AG10803 (cell line): ENCODE measurements around the gene ANKRD26.

ENCODE experiments used
- DNase-seq: peaks from one replicate; pipeline ENCODE4 v3.0.0; 2010; ENCODE audit warnings: low read depth
- H3K4me3 ChIP-seq: 2 replicates; pipeline ENCODE4 v1.5.1; 2011; ENCODE audit warnings: mild to moderate bottlenecking, low read length, control low read depth
- TF ChIP-seq, protein P1 (sequence below): conservative IDR thresholded peaks from 2 replicates; pipeline ENCODE4 v1.5.1; 2011; ENCODE audit warnings: mild to moderate bottlenecking, low read length, control low read depth, inconsistent platforms

ANKRD26 gene

GRCh38 chr10:27020243-27020642 lies 80.1 kb downstream of the ANKRD26 start:
- TF ChIP-seq, protein P1, sequence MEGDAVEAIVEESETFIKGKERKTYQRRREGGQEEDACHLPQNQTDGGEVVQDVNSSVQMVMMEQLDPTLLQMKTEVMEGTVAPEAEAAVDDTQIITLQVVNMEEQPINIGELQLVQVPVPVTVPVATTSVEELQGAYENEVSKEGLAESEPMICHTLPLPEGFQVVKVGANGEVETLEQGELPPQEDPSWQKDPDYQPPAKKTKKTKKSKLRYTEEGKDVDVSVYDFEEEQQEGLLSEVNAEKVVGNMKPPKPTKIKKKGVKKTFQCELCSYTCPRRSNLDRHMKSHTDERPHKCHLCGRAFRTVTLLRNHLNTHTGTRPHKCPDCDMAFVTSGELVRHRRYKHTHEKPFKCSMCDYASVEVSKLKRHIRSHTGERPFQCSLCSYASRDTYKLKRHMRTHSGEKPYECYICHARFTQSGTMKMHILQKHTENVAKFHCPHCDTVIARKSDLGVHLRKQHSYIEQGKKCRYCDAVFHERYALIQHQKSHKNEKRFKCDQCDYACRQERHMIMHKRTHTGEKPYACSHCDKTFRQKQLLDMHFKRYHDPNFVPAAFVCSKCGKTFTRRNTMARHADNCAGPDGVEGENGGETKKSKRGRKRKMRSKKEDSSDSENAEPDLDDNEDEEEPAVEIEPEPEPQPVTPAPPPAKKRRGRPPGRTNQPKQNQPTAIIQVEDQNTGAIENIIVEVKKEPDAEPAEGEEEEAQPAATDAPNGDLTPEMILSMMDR: no peak
- H3K4me3 ChIP-seq: no peak overlapping the region
- DNase-seq: no peak

GRCh38 chr10:27019827-27020226 lies 80.5 kb downstream of the ANKRD26 start:
- TF ChIP-seq, protein P1: no peak
- no peak overlapping the region for H3K4me3 ChIP-seq
- no peak for DNase-seq

GRCh38 chr10:26997610-26998009 lies 102.7 kb downstream of the ANKRD26 start:
- no peak overlapping the region for H3K4me3 ChIP-seq
- DNase-seq: no peak
- TF ChIP-seq, protein P1: no peak

GRCh38 chr10:26994743-26995142 lies 105.6 kb downstream of the ANKRD26 start:
- DNase-seq: peak; percentile 26
- H3K4me3 ChIP-seq: no peak overlapping the region
- TF ChIP-seq, protein P1: no peak

DNA sequence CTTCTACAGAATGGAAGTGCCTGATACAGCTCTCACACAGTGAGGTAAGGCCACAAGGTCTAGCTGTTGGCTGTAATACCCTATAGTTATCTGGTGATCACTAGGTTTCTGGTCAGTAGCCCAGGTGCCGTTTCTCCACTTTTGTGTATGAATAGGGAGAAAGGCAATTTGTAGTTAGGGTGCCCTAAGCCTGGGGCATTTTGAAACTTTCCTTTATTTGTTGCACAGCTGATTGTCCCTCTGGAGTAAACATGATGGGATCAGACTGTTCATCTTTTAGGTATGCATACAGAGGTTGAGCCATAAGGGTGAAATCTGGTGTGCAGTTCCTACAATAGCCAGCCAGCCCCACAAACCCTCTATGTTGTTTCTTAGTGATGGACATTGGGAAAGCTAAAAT lies 112.4 kb downstream of the ANKRD26 start:
- TF ChIP-seq, protein P1: no peak
- DNase-seq: no peak
- H3K4me3 ChIP-seq: no peak overlapping the region

GRCh38 chr10:26983156-26983555 lies 117.1 kb downstream of the ANKRD26 start:
- peak; percentile 5 for DNase-seq
- H3K4me3 ChIP-seq: no peak overlapping the region
- TF ChIP-seq, protein P1: no peak

DNA sequence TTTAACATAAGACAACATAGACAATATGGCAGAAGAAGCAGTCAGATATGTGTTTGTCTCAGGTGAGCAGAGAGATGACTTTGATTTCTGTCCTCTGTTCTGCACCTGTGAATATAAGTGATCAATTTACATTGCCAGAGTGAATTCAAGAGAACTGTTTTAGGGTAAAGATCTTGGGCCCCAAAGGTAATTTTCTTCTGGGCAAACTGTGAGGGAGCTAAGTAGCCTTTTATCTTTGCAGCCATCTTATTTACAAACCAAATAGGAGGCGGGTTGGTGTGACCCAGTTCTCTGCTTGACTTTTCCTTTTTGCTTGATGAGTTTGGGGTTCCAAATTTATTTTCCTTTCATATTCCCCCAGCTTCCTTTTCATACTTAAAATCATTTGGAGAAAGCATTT lies 118.2 kb downstream of the ANKRD26 start:
- no peak overlapping the region for H3K4me3 ChIP-seq
- no peak for DNase-seq
- TF ChIP-seq, protein P1: no peak
